GM21360 (cell line): ENCODE data around the gene TSEN2.
A peak's percentile ranks its signal among the peaks of the same experiment; 100 is the strongest.
"Not testable (repeated sequence)": the region's sequence is repeated elsewhere in the genome, so short reads cannot be mapped to it uniquely, and the experiment has no call there.

Experiments
- ATAC-seq: cut with Tn5 transposase; IDR thresholded peaks from one replicate; pipeline ENCODE4 v1.9.1; 2021; ENCODE audit warnings: mild to moderate bottlenecking, moderate library complexity; ENCODE audit not compliant: unreplicated experiment

TSEN2 gene

DNA sequence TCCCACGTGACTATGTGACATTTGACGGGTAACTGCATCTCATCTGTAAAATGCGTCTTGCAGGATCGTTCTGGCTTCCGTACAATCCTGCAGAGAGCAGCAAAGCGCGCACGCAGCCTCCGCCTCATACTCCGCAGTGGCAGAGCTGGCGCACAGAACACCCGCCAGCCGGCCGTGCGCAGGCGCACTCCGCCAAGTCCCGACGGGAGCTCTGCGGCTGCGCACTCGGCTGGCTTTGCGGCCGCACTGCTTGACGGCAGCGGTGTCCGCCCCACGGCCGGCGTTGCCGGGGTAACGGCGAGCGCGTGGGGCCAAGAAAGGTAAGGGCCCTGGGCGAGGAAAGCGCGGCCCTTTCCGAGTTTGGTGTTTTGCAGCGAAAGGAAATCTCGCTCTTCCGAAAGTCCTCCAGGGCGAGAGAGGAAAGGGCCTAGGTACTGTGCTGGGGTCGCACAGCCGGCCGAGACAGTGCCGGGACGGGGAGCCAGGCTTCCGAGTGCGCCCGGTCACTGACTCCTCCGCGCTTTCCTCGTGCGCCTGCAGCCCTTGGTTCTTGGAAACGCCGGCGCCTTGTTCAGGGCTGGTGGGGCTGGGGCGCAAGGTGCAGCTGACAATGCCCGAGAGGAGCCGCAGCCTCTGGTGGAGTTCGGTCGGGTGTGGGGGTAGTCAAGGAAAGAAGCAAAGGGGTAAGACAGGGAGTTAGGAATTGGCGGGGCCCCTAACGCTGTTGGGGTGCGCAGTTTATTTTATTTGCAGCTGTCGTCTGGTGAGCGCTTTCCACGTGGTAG lies at the start of gene TSEN2:
TSS of gene TSEN2 (plus strand) at position 283 of the 785 bp plus-strand sequence. CDS start 5,321 bp downstream, outside the sequence.
- peak; percentile 87 for ATAC-seq

DNA sequence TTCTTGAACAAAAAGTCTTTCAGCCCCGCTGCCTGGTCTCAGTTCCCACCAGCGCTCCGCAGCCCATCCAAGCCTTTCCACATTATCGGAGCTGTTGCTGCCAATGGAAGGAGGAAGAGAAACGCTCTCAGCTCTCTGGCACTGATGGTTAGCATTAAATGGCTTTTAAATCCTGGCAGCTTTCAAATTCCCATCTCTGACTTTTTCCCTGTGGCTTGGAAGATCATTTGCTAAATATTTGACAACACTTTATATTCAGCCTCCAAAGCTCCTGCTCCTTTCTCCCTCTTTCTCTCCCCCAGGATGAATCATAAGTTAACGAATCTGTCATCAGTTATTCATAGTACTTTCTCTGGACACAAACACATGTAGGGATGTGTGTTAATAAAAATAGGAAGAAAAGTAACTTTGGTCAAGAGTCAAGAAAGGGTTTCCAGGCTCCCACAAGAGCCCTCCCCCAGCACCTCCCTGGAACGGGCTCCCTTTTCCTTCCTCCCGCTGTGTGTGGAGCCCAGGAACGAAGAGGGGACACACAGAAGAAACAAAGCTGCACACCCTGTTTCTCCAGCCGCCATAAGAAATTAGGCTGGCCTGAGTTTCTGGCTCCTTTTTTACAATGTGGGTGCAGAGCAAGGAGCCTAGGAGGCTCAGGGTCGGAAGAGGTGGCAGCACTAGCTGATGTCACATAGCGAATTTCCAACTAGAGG lies 47.6 kb upstream of the TSEN2 start:
- ATAC-seq, result no peak

DNA sequence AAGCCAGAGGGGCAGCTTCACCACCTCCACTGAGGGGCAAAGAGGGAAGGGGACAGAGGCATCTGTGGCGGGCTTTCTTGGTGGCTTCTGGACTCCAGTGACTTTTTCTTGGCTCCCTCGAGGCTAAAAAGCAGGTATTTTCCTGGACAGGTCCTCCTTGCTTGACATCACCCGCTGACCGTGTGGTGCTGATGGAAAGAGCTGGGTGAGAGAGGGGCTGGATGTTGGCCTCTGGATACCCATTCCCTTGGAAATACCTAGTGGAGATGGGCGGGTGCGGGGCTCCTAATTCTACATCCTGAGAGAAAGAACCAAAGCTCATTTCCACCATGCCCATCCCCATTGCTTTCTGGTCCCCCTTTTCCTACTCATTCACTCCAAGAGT lies 47.1 kb upstream of the TSEN2 start:
- ATAC-seq, result no peak

DNA sequence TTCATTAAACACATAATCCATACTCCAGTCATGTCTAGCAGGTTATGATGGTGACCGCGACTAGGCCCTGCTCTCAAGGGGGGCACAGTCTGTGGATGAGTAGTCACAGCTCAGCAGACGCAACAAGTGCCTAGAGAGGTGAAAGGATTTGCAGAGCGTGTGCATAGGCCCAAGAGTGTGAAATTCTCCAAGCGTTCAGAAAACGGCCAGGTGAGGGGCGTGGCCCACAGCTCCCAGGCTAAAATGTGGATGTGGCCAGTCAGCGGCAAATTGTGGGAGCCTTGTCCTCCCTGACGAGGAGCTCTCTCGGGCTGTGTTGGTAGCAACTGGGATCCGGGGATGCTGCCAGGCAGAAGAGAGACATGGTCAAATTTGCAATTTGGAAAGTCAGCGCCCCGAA lies 46.4 kb upstream of the TSEN2 start:
- no peak for ATAC-seq

DNA sequence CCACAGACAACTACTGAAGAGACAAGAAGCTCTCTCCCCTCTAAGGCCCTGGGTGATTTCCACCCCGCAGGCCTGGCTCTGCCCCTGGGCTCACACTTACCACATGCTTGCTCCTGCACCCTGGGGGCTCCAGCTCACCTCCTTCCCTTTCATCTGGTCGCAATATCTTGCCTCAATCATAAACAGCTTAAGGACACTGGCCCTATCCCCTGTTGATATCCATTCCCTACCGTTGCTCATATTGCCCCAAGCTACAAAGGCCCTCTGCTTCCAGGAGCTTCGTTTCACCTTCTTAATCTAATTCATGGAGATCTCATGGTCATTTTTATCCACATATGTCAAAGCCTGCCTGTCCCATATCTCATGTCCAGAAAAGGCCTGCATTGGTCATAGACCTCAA lies 46.0 kb upstream of the TSEN2 start:
- ATAC-seq, result no peak

DNA sequence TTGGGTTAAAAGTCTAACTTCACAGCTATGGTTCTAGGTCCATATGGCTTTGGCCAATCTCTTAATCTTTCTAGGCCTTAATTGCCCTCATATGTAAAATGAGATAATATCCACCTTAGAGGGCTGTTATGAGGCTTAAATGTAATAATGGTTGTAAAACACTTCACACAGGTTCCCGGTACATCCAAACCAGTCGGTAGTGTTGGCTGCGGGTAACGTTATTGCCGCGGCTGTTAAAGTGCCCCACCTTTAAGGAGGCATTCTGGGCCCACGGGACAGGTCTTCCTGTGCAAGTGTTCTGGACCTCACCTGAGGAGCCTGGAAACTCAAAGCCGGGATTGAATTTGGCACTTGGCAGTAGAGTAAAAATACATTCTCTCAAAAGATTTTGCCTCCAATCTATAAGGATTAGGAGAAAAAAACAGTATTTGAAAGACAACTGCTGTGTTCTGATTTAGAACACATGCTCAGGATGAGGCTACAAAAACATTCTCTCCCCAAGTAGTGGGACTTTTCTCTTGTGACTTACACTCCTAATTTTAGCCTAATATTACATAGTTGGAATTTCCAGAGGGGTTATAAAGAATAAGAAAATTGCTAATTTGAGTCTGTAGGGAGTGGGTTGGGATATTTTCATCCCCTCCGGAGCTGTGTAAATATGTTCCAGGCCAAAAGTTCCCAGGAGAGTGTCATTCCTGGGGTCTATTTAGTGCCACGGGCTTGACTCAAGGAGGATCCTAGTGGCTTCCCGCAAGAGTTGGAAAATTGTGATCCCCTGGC lies 44.9 kb upstream of the TSEN2 start:
- no peak for ATAC-seq

DNA sequence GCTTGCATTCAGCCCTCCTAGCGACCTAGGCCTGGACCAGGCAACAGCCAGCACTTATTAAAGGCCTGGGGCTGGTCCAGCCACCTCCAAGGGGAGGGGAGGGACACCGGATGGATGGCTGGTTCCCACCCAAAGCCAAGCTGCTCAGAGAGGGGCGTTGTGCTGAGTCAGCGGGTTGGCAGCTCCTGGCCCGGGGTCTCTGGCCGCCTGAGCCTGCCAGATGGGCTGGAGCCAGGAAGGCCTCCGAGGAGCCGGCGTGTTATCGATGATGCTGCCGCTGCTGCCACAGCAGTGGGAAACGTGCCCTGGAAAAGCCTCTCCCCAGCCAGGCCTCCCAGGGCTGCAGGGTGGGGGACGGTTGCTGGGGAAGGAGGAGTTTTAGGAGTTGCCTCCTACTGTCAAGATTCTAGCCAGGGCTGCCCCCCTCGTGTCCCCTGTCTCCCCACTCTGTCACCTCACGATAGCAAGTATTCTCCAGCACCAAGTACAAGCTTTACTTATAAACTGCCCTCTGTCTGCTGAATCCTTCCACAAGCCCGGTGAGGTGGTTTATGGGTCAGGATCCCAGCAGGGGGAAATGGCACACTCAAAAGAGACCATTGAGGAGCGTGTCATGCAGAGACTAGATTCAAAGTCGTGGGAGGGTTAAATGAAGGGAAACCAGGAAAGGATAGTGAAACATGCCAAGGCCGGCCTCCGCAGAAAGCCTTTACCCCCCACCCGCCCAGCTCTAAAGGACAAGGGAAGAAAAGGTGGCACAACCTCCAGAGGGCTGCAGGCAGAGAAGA lies 43.2 kb upstream of the TSEN2 start:
- ATAC-seq, result no peak

DNA sequence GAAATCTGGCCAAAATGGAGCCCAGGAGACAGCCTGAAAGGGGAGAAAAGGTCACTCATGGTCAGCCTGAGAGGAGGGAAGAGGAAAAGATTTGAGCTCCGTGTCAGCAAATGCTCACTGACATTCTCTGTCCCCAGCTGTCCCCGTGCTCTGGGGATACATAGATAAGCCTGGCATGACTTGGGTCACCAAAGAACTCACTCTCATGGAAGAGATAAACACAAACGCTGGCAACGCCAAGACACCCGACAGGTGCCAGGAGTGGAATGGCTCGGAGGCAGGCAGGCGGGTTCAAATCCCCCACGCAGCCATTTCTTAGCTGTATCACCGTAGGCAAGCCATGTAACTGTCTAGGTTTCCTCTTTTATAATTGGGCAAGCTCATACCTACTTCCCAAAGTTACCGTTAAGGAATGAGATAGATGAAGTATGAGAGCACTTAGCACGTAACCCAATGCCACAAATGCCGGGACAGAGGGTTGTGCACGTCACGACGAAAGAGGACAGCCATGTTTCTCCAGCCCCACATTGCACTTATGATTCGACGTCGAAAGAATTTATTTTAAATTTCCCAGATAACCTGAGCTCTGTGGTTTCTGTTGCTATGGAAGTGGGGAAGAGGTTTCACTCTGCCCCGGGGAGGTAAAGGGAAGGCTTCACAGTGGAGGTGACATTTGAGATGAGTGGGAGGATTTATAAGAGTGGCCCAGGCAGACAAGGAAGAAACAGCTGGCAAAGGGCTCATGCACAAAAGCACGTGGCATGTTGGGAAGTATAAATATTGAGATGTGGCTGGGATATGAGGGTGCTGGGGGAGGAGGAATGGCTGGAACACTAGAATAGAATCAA lies 41.4 kb upstream of the TSEN2 start:
- ATAC-seq, result no peak

DNA sequence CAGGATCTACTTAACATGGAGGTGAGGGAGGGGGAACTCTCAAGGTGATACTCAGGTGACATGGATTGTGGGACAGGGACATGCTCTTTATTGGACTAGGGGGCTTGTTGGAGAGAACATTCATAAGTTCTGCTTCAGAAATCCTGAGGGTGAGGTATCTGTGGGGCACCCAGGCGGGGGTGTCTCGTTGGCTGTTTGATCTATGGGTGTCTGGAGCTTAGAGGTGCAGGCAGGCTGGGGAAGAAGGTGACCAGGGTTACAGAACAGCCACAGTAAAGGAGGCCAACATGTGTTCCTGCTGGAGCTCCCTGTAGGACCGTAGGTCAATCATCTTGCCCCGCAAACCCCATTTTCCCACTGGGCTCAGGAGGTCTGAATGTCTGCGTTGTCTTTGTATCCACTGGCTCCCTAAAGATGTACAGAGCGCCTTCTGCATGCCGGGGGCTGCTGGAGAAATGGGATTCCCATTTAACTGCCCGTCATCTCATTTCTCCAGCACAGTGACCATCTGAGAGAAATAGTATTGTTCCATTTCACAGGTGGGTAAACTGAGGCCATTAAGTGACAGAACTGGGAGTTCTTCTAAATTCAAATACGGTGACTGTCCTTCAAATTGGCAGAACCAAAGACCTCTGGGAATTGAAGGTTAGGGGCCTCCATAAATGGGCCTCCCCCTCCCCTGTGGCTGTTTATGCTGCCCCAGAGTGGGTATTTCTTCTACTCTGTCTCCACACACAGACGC lies 40.3 kb upstream of the TSEN2 start:
- no peak for ATAC-seq

DNA sequence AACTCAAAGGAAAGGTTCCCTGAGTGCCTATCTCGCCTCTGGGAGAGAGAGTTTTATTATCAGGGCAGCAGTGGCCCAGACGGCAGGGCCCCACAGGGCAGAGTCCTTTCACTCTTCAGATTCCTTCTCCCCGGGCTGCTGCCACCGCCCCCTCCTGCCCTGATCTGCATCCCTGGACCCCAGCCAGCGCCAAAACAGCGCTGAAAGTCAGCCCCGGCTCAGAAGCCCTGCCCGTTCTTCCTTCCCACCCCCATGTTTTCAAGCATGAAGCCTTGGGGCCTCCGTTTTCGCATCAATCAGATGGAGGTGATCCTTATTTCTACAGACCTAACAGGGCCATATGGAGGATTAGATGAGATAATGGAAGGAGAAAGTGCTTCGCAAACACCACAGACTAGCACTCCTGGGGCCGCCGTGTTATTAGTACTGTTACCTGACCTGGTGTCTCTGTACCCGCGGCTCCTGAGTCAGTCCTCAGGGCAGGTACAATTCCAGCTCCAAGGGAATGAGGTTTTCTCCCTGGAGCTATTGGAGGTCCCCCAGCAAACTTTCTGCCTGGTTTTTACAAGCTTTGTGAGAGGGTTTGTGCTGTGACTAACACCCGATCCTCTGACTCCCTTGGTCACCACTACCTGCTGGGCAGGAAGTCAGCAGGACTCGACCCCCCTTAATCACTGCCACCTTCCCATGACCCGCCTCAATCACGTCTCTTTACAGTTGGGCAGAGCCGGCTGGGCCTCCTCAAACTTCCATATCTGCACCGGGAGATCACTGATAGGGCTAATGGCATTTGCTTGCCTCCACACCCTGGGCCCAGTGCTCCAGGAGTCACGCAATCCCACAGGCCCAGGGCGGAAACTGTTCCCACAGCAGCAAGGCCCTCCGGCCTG lies 39.5 kb upstream of the TSEN2 start:
- ATAC-seq, result no peak

DNA sequence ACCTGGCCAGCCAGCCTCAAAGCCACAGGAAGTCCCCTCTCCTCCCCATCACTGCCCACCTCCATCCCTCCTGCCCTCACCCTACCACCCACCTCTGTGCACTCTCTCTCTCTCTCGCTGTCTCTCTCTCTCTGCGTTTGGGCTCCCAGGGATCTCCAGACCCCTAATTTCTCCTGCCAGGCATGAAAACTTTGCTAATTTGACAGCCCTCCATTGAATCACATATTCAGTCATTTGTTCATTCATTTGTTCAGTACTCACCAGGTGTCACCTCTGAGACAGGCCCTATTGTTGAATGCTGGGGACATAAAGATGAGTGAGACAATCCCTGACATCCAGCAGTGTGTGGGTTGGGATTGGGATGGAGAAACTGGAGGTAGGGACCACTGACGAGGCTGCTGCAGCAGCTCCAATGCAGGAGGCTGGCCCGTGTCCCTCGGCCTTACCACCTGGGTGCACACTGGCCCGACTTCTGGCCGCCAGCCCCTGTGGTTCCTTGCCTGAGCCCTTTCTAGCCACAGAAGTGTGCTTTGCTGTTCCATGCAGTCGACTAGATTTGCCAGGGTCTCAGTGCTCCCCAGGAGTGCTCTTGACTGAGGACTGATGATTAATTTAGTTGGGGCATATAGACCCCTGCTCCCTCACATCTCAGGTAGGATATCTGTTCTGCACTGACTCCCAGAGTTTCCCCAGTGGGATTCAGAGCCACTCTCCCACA lies 38.6 kb upstream of the TSEN2 start:
- ATAC-seq, result no peak

DNA sequence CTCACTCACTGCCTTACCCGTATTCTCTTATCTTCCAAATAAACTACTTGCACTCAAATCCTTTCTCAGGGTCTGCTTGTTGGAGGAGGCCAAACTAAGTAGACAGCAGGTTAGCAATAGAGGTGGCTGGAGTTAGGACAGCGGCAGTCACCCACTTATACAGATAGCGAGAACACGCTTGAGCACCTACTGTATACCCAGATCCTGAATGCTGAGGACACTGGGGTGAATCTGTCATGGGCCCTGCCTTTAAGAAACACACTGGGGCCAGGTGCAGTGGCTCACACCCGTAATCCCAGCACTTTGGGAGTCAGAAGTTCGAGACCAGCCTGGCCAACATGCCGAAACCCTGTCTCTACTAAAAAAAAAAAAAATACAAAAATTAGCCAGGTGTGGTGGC lies 38.0 kb upstream of the TSEN2 start:
- ATAC-seq, result no peak

DNA sequence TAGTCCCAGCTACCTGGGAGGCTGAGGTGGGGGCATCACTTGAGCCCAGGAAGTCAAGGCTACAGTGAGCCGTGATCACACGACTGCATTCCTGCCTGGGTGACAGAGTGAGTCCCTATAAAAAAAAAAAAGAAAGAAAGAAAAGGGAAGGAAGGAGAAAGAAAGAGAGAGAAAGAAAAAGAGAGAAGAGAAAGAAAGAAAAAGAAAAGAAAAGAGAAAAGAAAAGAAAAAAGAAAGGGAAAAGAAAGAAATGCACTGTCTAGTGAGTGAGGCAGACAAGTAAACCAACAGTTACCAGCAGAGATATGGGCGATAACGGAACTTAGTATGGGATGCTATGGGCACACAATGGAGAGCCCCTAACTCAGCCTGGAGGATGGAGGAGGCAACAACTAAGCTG lies 37.2 kb upstream of the TSEN2 start:
- no peak for ATAC-seq

DNA sequence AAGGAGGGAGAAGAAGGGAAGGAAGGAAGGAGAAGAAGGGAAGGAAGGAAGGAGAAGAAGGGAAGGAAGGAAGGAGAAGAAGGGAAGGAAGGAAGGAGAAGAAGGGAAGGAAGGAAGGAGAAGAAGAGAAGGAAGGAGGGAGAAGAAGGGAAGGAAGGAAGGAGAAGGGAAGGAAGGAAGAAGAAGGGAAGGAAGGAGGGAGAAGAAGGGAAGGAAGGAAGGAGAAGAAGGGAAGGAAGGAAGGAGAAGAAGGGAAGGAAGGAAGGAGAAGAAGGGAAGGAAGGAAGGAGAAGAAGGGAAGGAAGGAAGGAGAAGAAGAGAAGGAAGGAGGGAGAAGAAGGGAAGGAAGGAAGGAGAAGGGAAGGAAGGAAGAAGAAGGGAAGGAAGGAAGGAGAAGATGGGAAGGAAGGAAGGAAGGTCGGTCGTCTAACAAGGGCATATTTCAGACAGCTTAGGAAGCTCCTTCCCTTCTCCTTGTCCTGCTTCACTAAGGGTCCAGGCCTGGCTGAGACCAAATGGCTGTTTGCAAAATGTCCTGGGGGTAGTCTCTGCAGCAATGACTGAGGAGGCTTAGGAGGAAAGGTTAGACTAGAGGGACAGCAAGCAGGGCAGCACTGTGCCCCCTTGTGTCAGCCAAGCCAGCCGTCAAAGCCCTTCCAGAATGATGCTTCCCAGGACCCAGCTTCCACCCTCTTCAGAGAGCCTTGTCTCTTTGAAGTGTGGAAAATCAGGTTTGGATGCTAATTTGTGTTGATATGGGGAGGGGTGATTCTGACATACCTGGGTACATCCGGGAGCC lies 35.7 kb upstream of the TSEN2 start:
- not testable (repeated sequence) for ATAC-seq

DNA sequence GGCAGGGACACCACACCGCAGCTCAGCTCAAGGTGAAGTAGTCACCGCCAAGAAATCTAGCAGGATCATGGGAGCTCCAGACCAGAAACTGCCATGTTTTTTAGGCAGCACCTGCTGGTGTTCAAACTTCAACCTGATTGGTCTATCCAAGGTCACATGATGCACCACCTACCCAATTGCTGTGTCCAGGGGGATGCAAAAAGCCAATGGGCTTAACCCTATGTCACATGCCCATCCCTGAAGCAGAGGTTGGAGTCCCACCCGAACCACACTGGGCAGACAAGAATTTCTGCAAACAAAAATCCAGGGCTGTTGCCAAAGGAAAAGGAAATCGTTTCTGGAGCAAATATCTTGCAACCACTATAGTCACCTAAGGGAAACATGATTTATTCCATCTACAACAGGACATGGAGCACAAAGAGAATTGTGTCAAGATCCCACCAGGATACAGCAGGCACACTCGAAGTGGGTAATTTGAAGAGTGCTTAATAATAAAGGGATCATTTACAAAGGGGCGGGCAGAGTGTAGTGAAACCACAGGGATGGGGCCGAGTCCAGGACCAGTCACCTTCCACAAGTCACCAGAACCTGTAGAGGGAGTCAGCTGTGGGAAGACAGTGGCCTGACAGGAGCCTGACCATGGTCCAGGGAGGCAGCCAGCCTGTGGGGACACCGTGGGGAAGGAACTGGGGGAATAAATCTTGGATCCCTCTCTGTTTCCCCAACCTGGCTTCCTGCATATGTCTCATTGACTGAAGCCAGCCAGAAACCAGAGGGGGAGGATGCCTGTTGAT lies 34.2 kb upstream of the TSEN2 start:
- ATAC-seq, result no peak

DNA sequence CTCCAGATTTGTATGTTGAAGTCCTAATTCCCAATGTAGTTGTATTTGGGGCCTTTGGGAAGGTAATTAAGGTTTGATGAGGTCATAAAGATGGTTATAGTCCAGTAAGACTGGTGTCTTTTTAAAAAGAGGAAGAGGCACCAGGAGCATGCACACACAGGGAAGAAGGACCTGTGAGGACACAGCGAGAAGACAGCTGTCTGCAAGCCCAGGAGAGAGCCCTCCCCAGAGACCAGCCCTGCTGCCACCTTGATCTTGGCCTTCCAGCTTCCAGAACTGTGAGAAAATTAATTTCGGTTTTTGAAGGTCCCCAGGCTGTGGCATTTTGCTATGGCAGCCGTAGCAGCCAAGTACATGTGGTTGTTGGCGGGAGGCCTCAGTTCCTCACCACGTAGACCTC lies 32.8 kb upstream of the TSEN2 start:
- no peak for ATAC-seq
